Adipose tissue (tissue), 3 donors: ENCODE results near the gene GIPC3. TPM values are rescaled to one million over a fixed set of nuclear protein-coding genes. Genes with fewer than 3 reads are reported as not detected.
"Not testable (repeated sequence)": the region's sequence is repeated elsewhere in the genome, so short reads cannot be mapped to it uniquely, and the experiment has no call there.

Experiments used
- H3K27ac ChIP-seq: one replicate; pipeline ENCODE4 v1.5.1; 2013; ENCODE audit warnings: low read depth, low read length
- WGBS, 3 donors: extraction: QIAGEN DNeasy Blood & Tissue Kit; methylation state at CpG; one replicate each; pipeline ENCODE4 v1.1.7; 2013; 5-methylcytosine and 5-hydroxymethylcytosine counted together
- polyA plus RNA-seq, 3 donors: library from polyadenylated mRNA; stranded (reverse); fragments of 200-250 nt; gene quantifications; one replicate each; pipeline ENCODE4 v1.2.3, GENCODE V29; 2013
- donor health status: healthy with polysubstance abuse.
- donor health status: Bipolar disorder and iron deficiency.
- donor health status: healthy.

GIPC3 gene
- polyA plus RNA-seq, 3 donors: 0.33 to 1.7 (median 1.5) TPM

DNA sequence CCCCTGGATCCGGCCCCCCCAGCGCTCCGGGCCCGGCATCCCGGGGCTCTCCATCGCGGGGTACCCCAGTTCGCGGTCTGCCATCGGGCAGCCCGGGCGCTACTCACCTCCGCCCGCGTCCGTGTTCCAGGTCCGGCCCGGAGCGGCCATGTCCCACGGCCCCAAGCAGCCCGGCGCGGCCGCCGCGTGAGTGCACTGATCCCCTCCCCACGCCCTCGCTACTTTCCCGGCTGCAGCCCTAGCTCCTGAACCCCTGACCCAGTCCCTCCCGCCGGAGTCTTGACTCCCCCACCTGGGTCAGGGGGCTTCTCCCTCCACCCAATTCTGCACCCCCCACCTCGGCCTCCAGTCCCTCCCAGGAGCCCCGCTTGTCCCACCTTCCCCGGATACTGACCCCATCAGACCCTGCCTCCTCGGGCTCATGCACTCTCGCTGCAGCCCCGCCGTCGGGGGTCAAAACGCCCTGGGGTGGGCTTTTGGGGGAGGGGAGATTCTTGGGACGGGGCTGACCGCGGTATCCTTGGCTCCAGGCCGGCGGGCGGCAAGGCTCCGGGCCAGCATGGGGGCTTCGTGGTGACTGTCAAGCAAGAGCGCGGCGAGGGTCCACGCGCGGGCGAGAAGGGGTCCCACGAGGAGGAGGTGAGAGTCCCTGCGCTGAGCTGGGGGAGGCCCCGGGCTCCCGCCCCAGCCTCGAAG, 12.0 kb upstream of the GIPC3 start:
- H3K27ac ChIP-seq: no peak overlapping the region
- WGBS, 3 donors: 0 to 1% (median 1%) methylated on average over 40 to 60 of the region's 60 CpGs

DNA sequence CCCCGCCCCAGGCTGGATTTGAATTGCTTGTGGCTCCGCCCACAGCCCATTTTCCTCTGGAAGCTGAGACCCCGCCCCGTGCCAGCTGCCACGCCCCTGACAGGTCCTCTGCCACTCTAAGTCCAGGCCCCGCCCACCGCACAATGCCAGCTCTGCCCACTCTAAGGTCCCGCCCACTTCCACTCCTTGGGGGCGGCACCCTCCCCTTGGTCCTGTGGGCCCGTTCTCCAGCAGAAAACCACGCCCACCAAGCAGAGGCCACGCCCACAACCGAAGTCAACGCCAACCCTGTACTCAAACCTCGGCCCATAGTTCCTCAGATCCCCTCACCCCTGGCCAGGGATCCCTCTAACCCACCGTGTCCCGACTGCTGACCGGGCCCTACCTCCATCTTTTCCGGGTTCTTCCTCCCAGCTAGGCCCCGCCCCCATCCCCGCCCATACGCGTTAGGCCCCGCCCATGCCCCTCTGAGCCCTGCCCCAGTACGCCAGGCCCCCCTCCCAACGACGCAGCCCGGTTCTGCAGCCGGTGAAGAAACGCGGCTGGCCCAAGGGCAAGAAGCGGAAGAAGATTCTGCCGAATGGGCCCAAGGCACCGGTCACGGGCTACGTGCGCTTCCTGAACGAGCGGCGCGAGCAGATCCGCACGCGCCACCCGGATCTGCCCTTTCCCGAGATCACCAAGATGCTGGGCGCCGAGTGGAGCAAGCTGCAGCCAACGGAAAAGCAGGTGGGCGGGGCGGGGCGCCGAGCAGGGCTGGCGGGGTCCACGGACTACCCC, 11.2 kb upstream of the GIPC3 start:
- H3K27ac ChIP-seq: no peak overlapping the region
- 60 to 72% (median 65%) methylated on average over 48 to 55 of the region's 55 CpGs for WGBS, 3 donors

DNA sequence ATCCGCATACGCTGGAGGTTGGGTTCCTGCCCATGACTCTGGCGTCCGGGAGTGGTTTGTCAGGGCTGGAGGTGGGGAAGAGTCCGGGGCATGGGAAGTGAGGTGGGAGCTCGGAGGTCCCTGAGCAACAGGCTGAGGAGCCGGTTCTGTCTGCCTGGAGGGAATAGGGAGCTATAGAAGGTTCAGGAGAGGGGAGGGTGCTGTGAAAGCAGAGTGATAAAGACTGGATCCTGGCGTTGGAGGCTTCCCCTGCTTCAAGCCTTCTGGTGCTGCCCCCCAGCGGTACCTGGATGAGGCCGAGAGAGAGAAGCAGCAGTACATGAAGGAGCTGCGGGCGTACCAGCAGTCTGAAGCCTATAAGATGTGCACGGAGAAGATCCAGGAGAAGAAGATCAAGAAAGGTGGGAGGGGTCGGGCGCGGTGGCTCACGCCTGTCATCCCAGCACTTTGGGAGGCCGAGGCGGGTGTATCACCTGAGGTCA, 10.0 kb upstream of the GIPC3 start:
- no peak overlapping the region for H3K27ac ChIP-seq
- WGBS, 3 donors: 89 to 93% (median 92%) methylated on average over 19 of the region's 19 CpGs

DNA sequence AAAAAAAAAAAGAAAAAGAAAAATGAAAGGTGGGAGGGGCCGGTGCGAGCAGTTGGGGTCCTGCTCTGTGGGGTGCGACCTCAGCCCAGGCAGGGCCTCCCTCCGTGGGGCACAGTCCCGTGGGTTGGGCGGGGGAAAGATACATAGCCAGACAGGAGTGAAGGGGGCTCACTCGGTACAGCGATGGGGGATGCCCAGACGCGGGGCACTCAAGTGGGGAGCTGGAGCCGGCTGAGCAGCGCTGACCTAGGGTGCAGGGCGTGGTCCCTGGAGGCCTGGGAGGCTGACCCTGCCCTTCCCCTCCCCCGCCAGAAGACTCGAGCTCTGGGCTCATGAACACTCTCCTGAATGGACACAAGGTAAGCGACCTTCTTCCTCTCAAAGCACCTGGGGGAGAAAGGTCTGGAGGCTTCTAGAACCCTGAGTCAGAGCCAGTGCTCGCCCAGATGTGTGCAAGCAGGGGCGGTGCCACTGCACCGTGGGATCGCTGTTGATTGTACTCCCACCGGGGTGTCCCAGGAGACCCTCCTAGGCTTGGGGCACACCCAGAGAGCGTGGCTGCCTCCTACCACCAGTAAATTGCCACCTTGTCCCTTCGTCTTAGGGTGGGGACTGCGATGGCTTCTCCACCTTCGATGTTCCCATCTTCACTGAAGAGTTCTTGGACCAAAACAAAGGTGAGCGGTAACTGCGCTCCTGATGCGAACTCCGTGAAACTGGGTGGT, 9.2 kb upstream of the GIPC3 start:
- no peak overlapping the region for H3K27ac ChIP-seq

DNA sequence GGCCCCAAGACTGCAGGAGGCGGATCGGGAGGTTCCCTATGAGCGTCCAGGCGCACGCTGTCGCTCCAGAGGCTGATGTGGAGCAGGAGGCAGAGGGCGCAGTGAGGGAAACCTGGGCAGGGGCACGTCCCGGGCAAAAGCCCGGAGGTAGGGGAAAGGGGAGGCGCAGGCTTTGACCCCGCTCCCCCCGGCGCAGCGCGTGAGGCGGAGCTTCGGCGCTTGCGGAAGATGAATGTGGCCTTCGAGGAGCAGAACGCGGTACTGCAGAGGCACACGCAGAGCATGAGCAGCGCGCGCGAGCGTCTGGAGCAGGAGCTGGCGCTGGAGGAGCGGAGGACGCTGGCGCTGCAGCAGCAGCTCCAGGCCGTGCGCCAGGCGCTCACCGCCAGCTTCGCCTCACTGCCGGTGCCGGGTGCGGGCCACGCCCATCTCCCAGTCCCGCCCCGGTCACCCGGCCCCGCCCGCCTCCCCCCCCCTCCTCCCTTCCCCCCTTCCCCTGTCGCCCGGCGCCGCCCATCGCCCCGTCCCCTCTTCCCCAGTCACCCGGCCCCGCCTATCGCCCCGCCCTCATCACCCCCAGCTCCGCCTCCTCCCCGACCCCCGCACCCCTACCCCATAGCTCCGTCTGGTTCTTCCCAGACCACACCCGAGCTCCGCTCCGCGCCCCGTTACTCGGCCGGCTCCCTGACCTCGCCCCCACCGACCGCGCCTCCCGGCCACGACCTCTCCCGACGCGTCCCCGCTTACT, 8.4 kb upstream of the GIPC3 start:
- H3K27ac ChIP-seq: no peak overlapping the region

More for the DNA sequence above, 9.2 kb upstream of the GIPC3 start:
- 81 to 90% (median 87%) methylated on average over 29 of the region's 29 CpGs for WGBS, 3 donors

DNA sequence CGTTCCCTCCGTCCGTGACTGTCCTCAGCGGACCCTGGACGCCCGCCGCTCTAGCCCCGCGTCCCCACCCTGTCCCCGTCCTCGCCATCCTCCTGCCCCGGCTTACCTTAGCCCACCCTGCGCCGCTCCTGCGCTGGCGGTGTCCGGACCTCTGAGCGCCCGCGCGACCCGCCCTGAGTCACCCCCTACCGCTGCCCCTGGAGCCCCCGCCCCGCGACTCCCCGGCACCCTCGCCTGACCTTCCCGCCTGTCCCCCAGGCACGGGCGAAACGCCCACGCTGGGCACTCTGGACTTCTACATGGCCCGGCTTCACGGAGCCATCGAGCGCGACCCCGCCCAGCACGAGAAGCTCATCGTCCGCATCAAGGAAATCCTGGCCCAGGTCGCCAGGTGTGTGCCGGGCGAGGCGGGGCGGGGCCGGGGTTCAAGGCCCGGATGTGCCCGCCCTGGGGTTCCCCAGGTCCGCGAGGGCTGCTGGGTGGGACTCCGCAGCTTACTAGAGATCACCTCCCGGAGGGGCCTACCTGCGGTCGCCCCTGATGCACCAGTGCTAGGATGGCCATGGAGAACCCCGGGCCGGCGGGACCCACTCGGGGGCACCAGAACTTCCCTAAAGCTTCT, 7.4 kb upstream of the GIPC3 start:
- WGBS, 3 donors: 86 to 93% (median 89%) methylated on average over 55 to 60 of the region's 60 CpGs
- H3K27ac ChIP-seq: no peak overlapping the region

More for the DNA sequence above, 8.4 kb upstream of the GIPC3 start:
- WGBS, 3 donors: 48 to 57% (median 49%) methylated on average over 37 to 71 of the region's 78 CpGs

DNA sequence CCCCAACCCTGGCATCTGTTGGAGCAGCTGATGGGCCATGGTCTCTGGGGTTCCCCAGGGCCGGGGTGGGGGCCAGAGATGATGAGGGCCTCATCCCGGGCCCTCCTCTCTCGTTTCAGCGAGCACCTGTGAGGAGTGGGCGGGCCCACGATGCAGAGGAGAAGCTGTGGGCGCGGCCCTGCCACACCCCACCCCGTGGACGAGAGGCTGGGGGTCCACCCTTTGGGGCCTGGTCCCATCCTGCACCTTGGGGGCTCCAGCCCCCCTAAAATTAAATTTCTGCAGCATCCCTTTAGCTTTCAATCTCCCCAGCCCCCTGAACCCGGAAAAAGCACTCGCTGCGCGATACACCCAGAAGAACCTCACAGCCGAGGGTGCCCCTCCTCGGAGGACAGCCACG, 6.9 kb upstream of the GIPC3 start:
- no peak overlapping the region for H3K27ac ChIP-seq
- WGBS, 3 donors: 81 to 88% (median 85%) methylated on average over 14 to 17 of the region's 17 CpGs

DNA sequence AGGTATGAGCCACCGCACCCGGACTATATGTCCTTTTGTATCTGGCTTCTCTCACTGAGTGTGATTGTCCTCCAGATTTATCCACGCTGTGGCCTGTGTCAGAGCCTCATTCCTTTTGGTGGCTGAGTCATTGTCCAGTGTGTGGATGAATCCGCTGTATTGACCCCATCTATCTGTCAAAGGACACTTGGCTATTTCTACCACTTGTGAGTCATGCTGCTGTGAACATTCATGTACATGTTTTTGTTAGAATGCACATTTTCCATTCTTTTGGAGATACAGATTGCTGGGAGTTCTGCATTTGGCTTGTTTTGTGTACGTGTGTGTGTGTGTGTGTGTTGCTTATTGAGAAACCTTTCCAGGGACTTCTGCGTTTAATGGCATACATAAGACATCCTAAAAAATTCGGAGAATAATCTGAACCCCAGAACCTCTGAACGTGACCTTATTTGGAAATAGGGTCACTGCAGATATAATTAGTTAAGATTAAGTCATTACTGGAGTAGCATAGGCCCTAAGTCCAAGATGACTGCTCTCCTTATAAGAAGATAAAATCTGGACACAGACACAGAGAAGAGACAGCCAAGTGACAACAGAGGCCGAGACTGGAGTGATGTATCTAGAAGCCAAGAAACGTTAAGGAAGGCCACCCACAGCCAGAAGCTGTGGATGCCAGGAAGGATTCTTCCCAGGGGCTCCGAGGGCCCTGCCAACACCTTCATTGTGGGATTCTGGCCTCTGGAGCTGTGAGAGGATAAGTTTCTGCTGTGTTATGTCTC, 4.9 kb upstream of the GIPC3 start:
- WGBS, 3 donors: 53 to 69% (median 54%) methylated on average over 11 of the region's 11 CpGs
- no peak overlapping the region for H3K27ac ChIP-seq

DNA sequence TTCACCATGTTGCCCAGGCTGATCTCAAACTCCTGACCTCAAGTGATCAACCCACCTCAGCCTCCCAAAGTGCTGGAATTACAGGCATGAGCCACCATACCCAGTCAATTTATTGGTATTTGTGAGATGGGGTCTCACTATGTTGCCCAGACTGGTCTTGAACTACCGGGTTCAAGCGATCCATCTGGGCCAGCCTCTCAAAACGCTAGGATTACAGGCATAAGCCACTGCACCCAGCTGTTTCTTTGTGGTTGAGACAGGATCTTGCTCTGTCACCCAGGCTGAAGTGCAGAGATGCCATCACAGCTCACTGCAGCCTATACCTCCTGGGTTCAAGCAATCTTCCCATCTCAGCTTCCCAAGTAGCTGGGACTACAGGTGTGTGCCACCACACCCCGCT, 3.5 kb upstream of the GIPC3 start:
- not testable (repeated sequence) for H3K27ac ChIP-seq
- WGBS, 3 donors: 78 to 87% (median 86%) methylated on average over 4 of the region's 4 CpGs

DNA sequence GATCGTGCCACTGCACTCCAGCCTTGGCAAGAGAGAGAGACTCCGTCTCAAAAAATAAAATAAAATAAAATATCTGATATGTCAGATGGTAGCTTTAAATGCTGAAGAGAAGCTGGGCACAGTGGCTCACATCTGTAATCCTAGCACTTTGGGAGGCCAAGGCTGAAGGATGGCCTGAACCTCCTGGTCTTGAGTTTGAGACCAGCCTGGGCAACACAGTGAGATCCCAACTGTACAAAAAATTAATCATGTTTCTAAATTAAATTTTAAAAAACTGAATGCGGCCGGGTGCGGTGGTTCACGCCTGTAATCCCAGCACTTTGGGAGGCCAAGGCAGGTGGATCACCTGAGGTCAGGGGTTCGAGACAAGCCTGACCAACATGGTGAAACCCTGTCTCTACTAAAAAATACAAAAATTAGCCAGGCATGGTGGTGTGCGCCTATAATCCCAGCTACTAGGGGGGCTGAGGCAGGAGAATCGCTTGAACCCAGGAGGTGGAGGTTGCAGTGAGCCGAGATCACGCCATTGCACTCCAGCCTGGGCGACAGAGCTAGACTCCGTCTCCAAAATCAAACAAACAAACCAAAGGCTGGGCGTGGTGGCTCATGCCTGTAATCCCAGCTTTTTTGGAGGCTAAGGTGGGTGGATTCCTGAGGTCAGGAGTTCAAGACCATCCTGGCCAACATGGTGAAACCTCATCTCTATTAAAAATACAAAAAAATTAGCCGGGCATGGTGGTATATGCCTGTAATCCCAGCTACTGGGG, 1.1 kb upstream of the GIPC3 start:
- not testable (repeated sequence) for H3K27ac ChIP-seq
- 84 to 90% (median 87%) methylated on average over 15 of the region's 15 CpGs for WGBS, 3 donors

DNA sequence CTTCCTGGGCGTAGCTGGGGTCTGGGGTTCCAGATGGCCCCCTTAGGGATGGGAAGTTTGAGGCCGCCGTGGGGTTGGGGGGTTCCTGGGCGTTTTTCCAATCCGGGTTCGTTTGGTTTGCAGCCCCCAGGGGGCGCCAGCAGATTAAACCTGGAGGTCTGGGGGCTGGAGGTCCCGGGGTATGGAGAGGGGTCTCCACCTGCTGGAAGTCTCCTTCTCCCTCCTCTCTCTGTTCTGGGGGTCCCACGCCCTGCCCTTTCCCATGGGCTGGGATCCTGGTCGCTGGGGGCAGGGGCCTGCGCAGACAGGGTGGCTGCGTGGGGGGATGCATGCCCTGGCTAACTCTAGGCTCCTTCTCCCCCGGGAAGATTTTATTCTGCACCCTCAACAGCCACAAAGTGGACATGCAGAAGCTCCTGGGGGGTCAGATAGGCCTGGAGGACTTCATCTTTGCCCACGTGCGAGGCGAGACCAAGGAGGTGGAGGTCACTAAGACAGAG, 899 bp downstream of the GIPC3 start:
- 23 to 27% (median 24%) methylated on average over 15 to 16 of the region's 16 CpGs for WGBS, 3 donors
- H3K27ac ChIP-seq: no peak overlapping the region

DNA sequence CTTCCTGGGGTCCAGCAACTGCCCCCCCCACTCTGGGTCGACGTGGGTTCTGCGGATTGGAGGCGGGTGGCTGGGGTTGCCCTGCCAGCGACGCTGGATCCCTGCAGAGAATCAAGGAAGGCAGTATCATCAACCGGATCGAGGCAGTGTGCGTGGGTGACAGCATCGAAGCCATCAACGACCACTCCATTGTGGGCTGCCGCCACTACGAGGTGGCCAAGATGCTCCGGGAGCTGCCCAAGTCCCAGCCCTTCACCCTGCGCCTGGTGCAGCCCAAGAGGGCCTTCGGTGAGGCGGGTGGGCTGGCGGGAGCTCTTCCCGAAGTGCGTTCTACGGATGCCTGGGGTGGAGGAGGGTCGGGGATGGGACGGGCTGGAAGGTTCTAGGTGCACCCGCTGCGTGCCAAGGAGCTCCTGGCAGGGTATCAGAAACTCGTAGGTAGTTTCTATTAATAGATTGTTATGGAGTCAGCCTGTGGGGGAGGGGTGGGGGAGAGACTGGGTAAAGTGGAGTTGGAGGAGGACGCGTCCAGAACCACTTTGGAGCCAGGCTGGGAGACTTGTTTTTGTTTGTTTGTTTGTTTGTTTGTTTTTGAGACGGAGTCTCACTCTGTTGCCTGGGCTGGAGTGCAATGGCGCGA, 1.5 kb downstream of the GIPC3 start:
- no peak overlapping the region for H3K27ac ChIP-seq

DNA sequence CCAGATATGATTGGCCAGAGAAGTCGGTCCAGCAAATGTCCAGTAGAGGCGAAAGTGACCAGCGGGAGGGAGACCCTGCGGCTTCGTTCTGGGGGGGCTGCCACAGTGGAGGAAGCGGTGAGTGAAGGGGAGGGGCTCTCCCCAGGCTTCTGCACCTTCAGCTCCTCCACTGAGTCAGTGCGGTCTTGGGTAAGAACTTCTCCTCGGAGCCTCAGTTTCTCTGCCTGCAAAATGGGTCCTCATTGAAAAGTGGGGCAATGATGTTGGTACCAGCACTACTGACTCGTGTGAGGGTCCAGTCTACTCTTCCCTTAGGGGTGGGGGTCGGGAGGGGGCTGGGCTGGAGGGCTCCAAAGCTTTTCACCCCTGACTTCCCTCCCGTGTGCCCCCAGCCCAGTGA, 4.2 kb downstream of the GIPC3 start:
- no peak overlapping the region for H3K27ac ChIP-seq
- WGBS, 3 donors: 82 to 90% (median 85%) methylated on average over 11 of the region's 11 CpGs

More for the DNA sequence above, 1.5 kb downstream of the GIPC3 start:
- WGBS, 3 donors: 57 to 64% (median 60%) methylated on average over 31 of the region's 31 CpGs

DNA sequence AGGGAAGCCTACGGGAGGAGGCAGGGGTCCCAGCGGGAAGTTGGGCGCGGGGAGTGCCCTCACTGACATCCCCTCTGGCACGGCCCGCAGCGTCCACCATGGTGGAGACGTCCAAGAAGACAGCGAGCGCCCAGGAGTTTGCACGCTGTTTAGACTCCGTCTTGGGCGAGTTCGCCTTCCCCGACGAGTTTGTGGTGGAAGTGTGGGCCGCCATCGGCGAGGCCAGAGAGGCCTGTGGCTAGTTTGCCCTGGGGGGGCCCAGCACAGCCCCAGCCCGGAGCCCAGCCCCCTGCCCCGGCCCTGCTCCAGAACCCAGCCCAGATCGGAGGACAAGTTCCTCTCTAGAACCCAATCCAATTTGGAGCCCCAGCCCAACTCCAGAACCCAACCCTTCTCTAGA, 4.7 kb downstream of the GIPC3 start:
- WGBS, 3 donors: 95 to 96% (median 96%) methylated on average over 19 to 22 of the region's 22 CpGs

DNA sequence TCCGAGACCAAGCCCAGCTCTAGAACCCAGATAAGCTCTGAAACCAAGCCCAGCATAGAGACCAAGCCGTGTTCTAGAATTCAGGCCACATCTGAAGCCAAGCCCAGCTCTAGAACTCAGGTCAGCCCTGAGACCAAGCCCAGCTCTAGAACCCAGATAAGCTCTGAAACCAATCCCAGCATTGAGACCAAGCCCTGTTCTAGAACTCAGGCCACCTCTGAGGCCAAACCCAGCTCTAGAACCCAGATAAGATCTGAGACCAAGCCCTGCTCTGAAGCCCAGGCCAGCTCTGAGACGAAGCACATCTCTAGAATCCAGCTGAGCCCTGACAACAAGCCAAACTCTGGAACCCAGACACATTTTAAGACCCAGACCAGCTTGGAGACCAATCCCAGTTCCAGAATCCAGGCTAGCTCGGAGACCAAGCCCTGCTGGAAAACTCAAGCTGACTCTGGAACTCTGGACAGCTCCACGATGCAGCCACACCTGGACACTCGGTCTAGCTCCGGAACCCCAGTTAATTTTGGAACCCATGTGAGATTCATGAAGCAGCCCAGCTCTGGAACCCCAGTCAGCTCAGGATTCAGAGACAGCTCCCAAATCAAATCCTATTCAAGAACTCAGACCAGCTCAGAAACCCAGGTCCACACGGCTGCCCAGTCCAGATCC, 5.8 kb downstream of the GIPC3 start:
- WGBS, 3 donors: 94 to 95% (median 94%) methylated on average over 8 of the region's 8 CpGs
- H3K27ac ChIP-seq: no peak overlapping the region

More for the DNA sequence above, 4.7 kb downstream of the GIPC3 start:
- H3K27ac ChIP-seq: no peak overlapping the region
